GM19043 (cell line): ENCODE results near the gene FBH1.
"Not testable (repeated sequence)": the region's sequence is repeated elsewhere in the genome, so short reads cannot be mapped to it uniquely, and the experiment has no call there.

ENCODE experiments used
- ATAC-seq: cut with Tn5 transposase; IDR thresholded peaks from one replicate; pipeline ENCODE4 v1.9.1; 2021; ENCODE audit warnings: low read depth; ENCODE audit not compliant: unreplicated experiment

The FBH1 gene

GRCh38 chr10:5889624-5890451 lies at the start of gene FBH1, which contains the start of gene ANKRD16:
Gene FBH1 (plus strand): TSS chr10:5890243. CDS start chr10:5890346, 103 bp downstream.
Gene ANKRD16 (minus strand): TSS chr10:5889893. CDS start chr10:5889354, 539 bp downstream.
- peak; percentile 85 for ATAC-seq

GRCh38 chr10:5840314-5841307 lies 49.4 kb upstream of the FBH1 start:
- ATAC-seq: peak; percentile 93

GRCh38 chr10:5841965-5842364 lies 48.1 kb upstream of the FBH1 start:
- no peak for ATAC-seq

GRCh38 chr10:5843686-5844344 lies 46.2 kb upstream of the FBH1 start:
- no peak for ATAC-seq

- no peak for ATAC-seq
Observed at GRCh38 chr10:5844345-5845055, 45.5 kb upstream of the FBH1 start.

- not testable (repeated sequence) for ATAC-seq
Observed at GRCh38 chr10:5846667-5847066, 43.4 kb upstream of the FBH1 start.

- no peak for ATAC-seq
Observed at GRCh38 chr10:5854131-5854475, 35.9 kb upstream of the FBH1 start.

- ATAC-seq: no peak
Observed at GRCh38 chr10:5855979-5856700, 33.9 kb upstream of the FBH1 start.

- no peak for ATAC-seq
Observed at GRCh38 chr10:5856701-5857004, 33.4 kb upstream of the FBH1 start.

GRCh38 chr10:5858811-5859210 lies 31.2 kb upstream of the FBH1 start:
- ATAC-seq: no peak

- no peak for ATAC-seq
Observed at GRCh38 chr10:5860066-5860465, 30.0 kb upstream of the FBH1 start.

GRCh38 chr10:5862360-5862961 lies 27.6 kb upstream of the FBH1 start:
- peak; percentile 91 for ATAC-seq

GRCh38 chr10:5862981-5863685 lies 26.9 kb upstream of the FBH1 start:
- ATAC-seq: not testable (repeated sequence)

GRCh38 chr10:5866451-5867081 lies 23.5 kb upstream of the FBH1 start:
- not testable (repeated sequence) for ATAC-seq

GRCh38 chr10:5867091-5867615 lies 22.9 kb upstream of the FBH1 start:
- not testable (repeated sequence) for ATAC-seq

GRCh38 chr10:5868383-5868782 lies 21.7 kb upstream of the FBH1 start:
- ATAC-seq: not testable (repeated sequence)

- ATAC-seq: no peak
Observed at GRCh38 chr10:5869156-5869555, 20.9 kb upstream of the FBH1 start.

- ATAC-seq: no peak
Observed at GRCh38 chr10:5871596-5871995, 18.4 kb upstream of the FBH1 start.
